ENCODE results near the gene GCFC2. TPM values are rescaled to one million over a fixed set of nuclear protein-coding genes. Genes with fewer than 3 reads are reported as not detected.
"Not testable (repeated sequence)": the region's sequence is repeated elsewhere in the genome, so short reads cannot be mapped to it uniquely, and the experiment has no call there.

GCFC2 gene
- total and polyA plus RNA-seq, 2 experiments from 2014 or later: 15.5 to 28.8 TPM

- H4K20me1 ChIP-seq (ENCODE audit: insufficient read depth, poor library complexity, severe bottlenecking): no peaks in the 10 kb centered on the region
- 87% methylated on average over 3 of the region's 3 CpGs for WGBS (ENCODE audit: low lambda C conversion rate, missing lambda C conversion rate)
- H2AFZ ChIP-seq: no peak overlapping the region
- H3K79me2 ChIP-seq: no peaks in the 10 kb centered on the region
- H3K36me3 ChIP-seq (replicated peaks; ENCODE audit: insufficient read depth, low read depth): no peaks in the 10 kb centered on the region
- DNase-seq (ENCODE audit: low spot score): no peak
- H3K4me2 ChIP-seq: no peak overlapping the region
- TF ChIP-seq, protein P1, sequence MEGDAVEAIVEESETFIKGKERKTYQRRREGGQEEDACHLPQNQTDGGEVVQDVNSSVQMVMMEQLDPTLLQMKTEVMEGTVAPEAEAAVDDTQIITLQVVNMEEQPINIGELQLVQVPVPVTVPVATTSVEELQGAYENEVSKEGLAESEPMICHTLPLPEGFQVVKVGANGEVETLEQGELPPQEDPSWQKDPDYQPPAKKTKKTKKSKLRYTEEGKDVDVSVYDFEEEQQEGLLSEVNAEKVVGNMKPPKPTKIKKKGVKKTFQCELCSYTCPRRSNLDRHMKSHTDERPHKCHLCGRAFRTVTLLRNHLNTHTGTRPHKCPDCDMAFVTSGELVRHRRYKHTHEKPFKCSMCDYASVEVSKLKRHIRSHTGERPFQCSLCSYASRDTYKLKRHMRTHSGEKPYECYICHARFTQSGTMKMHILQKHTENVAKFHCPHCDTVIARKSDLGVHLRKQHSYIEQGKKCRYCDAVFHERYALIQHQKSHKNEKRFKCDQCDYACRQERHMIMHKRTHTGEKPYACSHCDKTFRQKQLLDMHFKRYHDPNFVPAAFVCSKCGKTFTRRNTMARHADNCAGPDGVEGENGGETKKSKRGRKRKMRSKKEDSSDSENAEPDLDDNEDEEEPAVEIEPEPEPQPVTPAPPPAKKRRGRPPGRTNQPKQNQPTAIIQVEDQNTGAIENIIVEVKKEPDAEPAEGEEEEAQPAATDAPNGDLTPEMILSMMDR (IDR thresholded peaks at IDR 0.05; ENCODE audit: poor library complexity): no peak
- TF ChIP-seq EZH2phosphoT487 (IDR thresholded peaks at IDR 0.05; ENCODE audit: low read depth, severe bottlenecking, unreplicated experiment): no peak
- no peak for TF ChIP-seq EZH2 (IDR thresholded peaks at IDR 0.05; ENCODE audit: borderline replicate concordance)
- H3K9me3 ChIP-seq (ENCODE audit: low read depth): no peaks in the 10 kb centered on the region
- no peak overlapping the region for H3K4me3 ChIP-seq
- H3K4me1 ChIP-seq (ENCODE audit: insufficient read depth): no peaks in the 10 kb centered on the region
- no peak overlapping the region for H3K27ac ChIP-seq
- no peaks in the 10 kb centered on the region for H3K9me2 ChIP-seq (replicated peaks; ENCODE audit: insufficient read depth)
- no peaks in the 10 kb centered on the region for H3K27me3 ChIP-seq
Measured at GRCh38 chr2:75676464-75676863, 34.3 kb downstream of the GCFC2 start.

DNA sequence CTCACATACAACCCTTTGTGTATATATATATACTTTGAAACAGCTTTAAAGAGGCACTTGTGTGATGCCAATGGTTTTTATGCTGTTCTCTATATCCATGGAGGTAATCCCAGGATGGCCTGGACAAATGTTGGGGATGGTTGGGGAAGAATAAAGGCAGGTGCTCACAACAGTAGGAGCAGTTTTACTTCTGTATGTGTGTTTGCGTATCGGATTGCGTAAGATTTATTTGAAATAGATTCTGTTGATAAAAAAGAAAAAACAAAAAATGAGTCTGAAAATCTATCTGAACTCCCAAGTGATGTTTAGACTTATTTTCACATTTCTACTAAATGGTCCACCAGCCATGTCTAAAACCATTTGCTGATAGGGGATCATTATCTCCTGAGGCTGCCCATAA, 34.8 kb downstream of the GCFC2 start:
- 96% methylated on average over 3 of the region's 3 CpGs for WGBS (ENCODE audit: low lambda C conversion rate, missing lambda C conversion rate)
- no peak overlapping the region for H3K4me2 ChIP-seq
- H3K27ac ChIP-seq: no peak overlapping the region
- TF ChIP-seq, protein P1 (IDR thresholded peaks at IDR 0.05; ENCODE audit: poor library complexity): no peak
- TF ChIP-seq EZH2phosphoT487 (IDR thresholded peaks at IDR 0.05; ENCODE audit: low read depth, severe bottlenecking, unreplicated experiment) (no peak), EZH2 (IDR thresholded peaks at IDR 0.05; ENCODE audit: borderline replicate concordance) (no peak)
- H3K4me3 ChIP-seq: no peak overlapping the region
- H3K4me1 ChIP-seq (ENCODE audit: insufficient read depth): no peaks in the 10 kb centered on the region
- H4K20me1 ChIP-seq (ENCODE audit: insufficient read depth, poor library complexity, severe bottlenecking): no peaks in the 10 kb centered on the region
- H3K9me2 ChIP-seq (replicated peaks; ENCODE audit: insufficient read depth): no peaks in the 10 kb centered on the region
- H2AFZ ChIP-seq: no peak overlapping the region
- H3K79me2 ChIP-seq: no peaks in the 10 kb centered on the region
- DNase-seq (ENCODE audit: low spot score): no peak
- H3K36me3 ChIP-seq (replicated peaks; ENCODE audit: insufficient read depth, low read depth): no peaks in the 10 kb centered on the region
- H3K9me3 ChIP-seq (ENCODE audit: low read depth): no peaks in the 10 kb centered on the region
- H3K27me3 ChIP-seq: no peaks in the 10 kb centered on the region

DNA sequence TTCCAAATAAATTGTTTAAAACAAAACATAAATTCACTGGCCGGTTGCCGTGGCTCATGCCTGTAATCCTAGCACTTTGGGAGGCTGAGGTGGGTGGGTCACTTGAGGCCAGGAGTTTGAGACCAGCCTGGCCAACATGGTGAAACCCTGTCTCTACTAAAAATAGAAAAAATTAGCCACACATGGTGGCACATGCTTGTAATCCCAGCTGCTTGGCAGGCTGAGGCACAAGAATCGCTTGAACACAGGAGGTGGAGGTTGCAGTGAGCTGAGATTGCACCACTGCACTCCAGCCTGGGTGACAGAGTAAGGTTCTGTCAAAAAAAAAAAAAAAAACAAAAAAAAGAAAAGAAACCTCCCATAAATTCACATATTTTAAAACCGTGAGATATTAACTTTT, 35.3 kb downstream of the GCFC2 start:
- H3K9me2 ChIP-seq (replicated peaks; ENCODE audit: insufficient read depth); H3K4me2 ChIP-seq; H3K27ac ChIP-seq; H3K79me2 ChIP-seq; H3K36me3 ChIP-seq (replicated peaks; ENCODE audit: insufficient read depth, low read depth); H3K9me3 ChIP-seq (ENCODE audit: low read depth); H3K27me3 ChIP-seq; H4K20me1 ChIP-seq (ENCODE audit: insufficient read depth, poor library complexity, severe bottlenecking); H2AFZ ChIP-seq; H3K4me3 ChIP-seq; H3K4me1 ChIP-seq (ENCODE audit: insufficient read depth); DNase-seq (ENCODE audit: low spot score): not testable (repeated sequence)
- WGBS (ENCODE audit: low lambda C conversion rate, missing lambda C conversion rate): 92% methylated on average over 4 of the region's 4 CpGs

GRCh38 chr2:75667884-75668283, 42.8 kb downstream of the GCFC2 start:
- DNase-seq (ENCODE audit: low spot score): no peak
- TF ChIP-seq EZH2 (IDR thresholded peaks at IDR 0.05; ENCODE audit: borderline replicate concordance): no peak
- TF ChIP-seq EZH2phosphoT487 (IDR thresholded peaks at IDR 0.05; ENCODE audit: low read depth, severe bottlenecking, unreplicated experiment): no peak
- TF ChIP-seq, protein P1 (IDR thresholded peaks at IDR 0.05; ENCODE audit: poor library complexity): no peak
- Histone ChIP-seq H3K9me3 (ENCODE audit: low read depth) (no peaks in the 10 kb centered on the region), H3K4me3 (no peak overlapping the region), H3K27me3 (no peaks in the 10 kb centered on the region), H4K20me1 (ENCODE audit: insufficient read depth, poor library complexity, severe bottlenecking) (no peaks in the 10 kb centered on the region), H3K9me2 (replicated peaks; ENCODE audit: insufficient read depth) (no peaks in the 10 kb centered on the region), H3K4me2 (peak overlapping the region; percentile 17), H3K36me3 (replicated peaks; ENCODE audit: insufficient read depth, low read depth) (no peaks in the 10 kb centered on the region), H3K79me2 (no peaks in the 10 kb centered on the region), H3K27ac (peak overlapping the region; percentile 52), H3K4me1 (ENCODE audit: insufficient read depth) (no peaks in the 10 kb centered on the region), H2AFZ (no peak overlapping the region)
- 50% methylated on average over 2 of the region's 2 CpGs for WGBS (ENCODE audit: low lambda C conversion rate, missing lambda C conversion rate)
